K562 (cell line): ENCODE data around the gene ANKS4B. TPM values are rescaled to one million over a fixed set of nuclear protein-coding genes. Genes with fewer than 3 reads are reported as not detected.
A peak's percentile ranks its signal among the peaks of the same experiment; 100 is the strongest.

Experiments used
- ARID1B ChIP-seq: fragments of 450-650 bp; IDR thresholded peaks from 2 replicates; pipeline ENCODE4 v1.6.1; 2016; ENCODE audit warnings: antibody characterized with exemption, mild to moderate bottlenecking, inconsistent platforms
- ARID2 ChIP-seq: fragments of 450-650 bp; IDR thresholded peaks from 2 replicates; pipeline ENCODE4 v1.6.1; 2017; ENCODE audit warnings: antibody characterized with exemption, mild to moderate bottlenecking
- CBFA2T2 ChIP-seq: fragments of 450-650 bp; conservative IDR thresholded peaks from 2 replicates; pipeline ENCODE4 v1.6.1; 2017; ENCODE audit warnings: mild to moderate bottlenecking
- FOXA1 ChIP-seq: fragments of 450-650 bp; IDR thresholded peaks from 2 replicates; pipeline ENCODE4 v1.6.1; 2016; ENCODE audit warnings: mild to moderate bottlenecking, borderline replicate concordance
- HINFP ChIP-seq: fragments of 450-650 bp; conservative IDR thresholded peaks from 2 replicates; pipeline ENCODE4 v1.6.1; 2016; ENCODE audit warnings: missing genetic modification characterization, low read depth, mild to moderate bottlenecking, control low read depth, missing compliant biosample characterization
- MAX ChIP-seq: sonication (generic); formaldehyde crosslinking; IDR thresholded peaks from 2 replicates; pipeline ENCODE4 v1.9.0; 2022; ENCODE audit warnings: mild to moderate bottlenecking, missing genetic modification reagents
- NCOA2 ChIP-seq, 2 experiments: fragments of 450-650 bp; IDR thresholded peaks; 2 replicates each; pipeline ENCODE4 v1.6.1; 2018; ENCODE audit warnings: mild to moderate bottlenecking in 2 of 2, moderate library complexity in 1 of 2; ENCODE audit not compliant: partially characterized antibody in 2 of 2
- PBX2 ChIP-seq, 2 experiments: IDR thresholded peaks in 1 of 2; conservative IDR thresholded peaks in 1 of 2; 2 replicates each; pipeline ENCODE4 v1.6.1; 2016; ENCODE audit warnings: low read depth in 2 of 2, mild to moderate bottlenecking in 1 of 2, missing compliant biosample characterization in 1 of 2, missing genetic modification characterization in 1 of 2, moderate library complexity in 1 of 2
- POLR2AphosphoS2 ChIP-seq: IDR thresholded peaks from 2 replicates; pipeline ENCODE4 v1.6.1; 2012; ENCODE audit warnings: low read length, improper control_type of control experiment
- RFX5 ChIP-seq: IDR thresholded peaks from 2 replicates; pipeline ENCODE4 v1.6.1; 2011; ENCODE audit warnings: low read depth, mild to moderate bottlenecking, improper control_type of control experiment, low read length
- SMC3 ChIP-seq: conservative IDR thresholded peaks from 2 replicates; pipeline ENCODE4 v1.6.1; 2011; ENCODE audit warnings: low read depth, low read length, improper control_type of control experiment; ENCODE audit not compliant: insufficient read depth
- TFE3 ChIP-seq: fragments of 450-650 bp; formaldehyde crosslinking; IDR thresholded peaks from 2 replicates; pipeline ENCODE4 v1.4.0; 2020; ENCODE audit warnings: mild to moderate bottlenecking, mixed read lengths
- TGIF2 ChIP-seq: sonication (generic); formaldehyde crosslinking; IDR thresholded peaks from 2 replicates; pipeline ENCODE4 v1.8.1; 2022; ENCODE audit warnings: mild to moderate bottlenecking, missing genetic modification reagents, moderate library complexity
- ZBTB12 ChIP-seq: fragments of 250-450 bp; sonication (Bioruptor Pico); IDR thresholded peaks from 2 replicates; pipeline ENCODE4 v1.4.0; 2020
- ZBTB5 ChIP-seq: fragments of 450-650 bp; IDR thresholded peaks from 2 replicates; pipeline ENCODE4 v1.6.1; 2017; ENCODE audit warnings: antibody characterized with exemption
- ZNF175 ChIP-seq: fragments of 200-800 bp; sonication (Bioruptor generic); IDR thresholded peaks from 2 replicates; pipeline ENCODE4 v1.6.1; 2016; ENCODE audit warnings: low read depth, mild to moderate bottlenecking, missing genetic modification characterization, missing compliant biosample characterization
- ZNF707 ChIP-seq: fragments of 250-450 bp; sonication (Bioruptor Pico); conservative IDR thresholded peaks from 2 replicates; pipeline ENCODE4 v1.8.0; 2022; ENCODE audit warnings: inconsistent platforms, mild to moderate bottlenecking, moderate library complexity
- polyA plus RNA-seq, 8 experiments: library from polyadenylated mRNA; depleted of rRNA in 4 of 8; stranded (reverse) in 5 of 8; unstranded in 3 of 8; fragments of >200 nt; fragmentation: Nextera tagmentation in 2 of 8; fragmentation: Illumina TruSeq in 1 of 8; extraction: Ambion mirVana in 2 of 8; extraction: Trizol in 1 of 8; gene quantifications; 2 replicates each; pipeline versions ENCODE4 v1.2.1 to v1.2.3, GENCODE V29; 2011 to 2014; ENCODE audit warnings: inconsistent platforms in 1 of 8, missing spikeins in 1 of 8
- total RNA-seq, 7 experiments: library from RNA; depleted of rRNA in 6 of 7; stranded (reverse); fragments of >200 nt in 6 of 7; fragmentation: Illumina TruSeq in 2 of 7; extraction: Trizol in 2 of 7; gene quantifications; 2 replicates each; pipeline versions ENCODE4 v1.2.1 to v1.2.3, GENCODE V29; 2011 to 2021; ENCODE audit warnings: low replicate concordance in 1 of 7

The ANKS4B gene
- total and polyA plus RNA-seq, 9 of the 15 experiments (the other 6 are each of a cell fraction or from before 2014, with no cell fraction given) = not detected

GRCh38 chr16:21300309-21301167, 67.0 kb downstream of the ANKS4B start (continued):
- peak; percentile 73 for TF ChIP-seq HINFP (tag)
- TF ChIP-seq SMC3 = peak; percentile 96
- no peak; the same call in 1 of the 2 replicates for TF ChIP-seq MAX (CRISPR knock-in tag)
- TF ChIP-seq ARID2 = peak; percentile 94
- no peak for TF ChIP-seq TGIF2 (CRISPR knock-in tag)
- no peak for TF ChIP-seq ZBTB5
- TF ChIP-seq ZNF175 (CRISPR knock-in tag) = no peak
- no peak for TF ChIP-seq CBFA2T2
- no peak for TF ChIP-seq RFX5
- TF ChIP-seq ZBTB12 (CRISPR knock-in tag) = no peak
- TF ChIP-seq TFE3 (CRISPR knock-in tag) = no peak
- TF ChIP-seq ARID1B = peak; percentile 81
- TF ChIP-seq ZNF707 = no peak
- TF ChIP-seq FOXA1 = no peak
- TF ChIP-seq NCOA2 (IDR thresholded peaks at IDR 0.05; ENCODE audit: partially characterized antibody in 2 of 2) = no peak
- no peak for TF ChIP-seq PBX2 (CRISPR knock-in tag; IDR thresholded peaks at IDR 0.05; ENCODE audit: low read depth)
- TF ChIP-seq PBX2 (tag; conservative IDR thresholded peaks at IDR 0.05; ENCODE audit: low read depth) = peak; percentile 82
- no peak for TF ChIP-seq POLR2AphosphoS2
